GM18502 (cell line): ENCODE data around the gene NLRC5.
"Not testable (repeated sequence)": the region's sequence is repeated elsewhere in the genome, so short reads cannot be mapped to it uniquely, and the experiment has no call there.

Experiments
- ATAC-seq: cut with Tn5 transposase; IDR thresholded peaks from one replicate; pipeline ENCODE4 v1.9.1; 2021; ENCODE audit warnings: mild to moderate bottlenecking; ENCODE audit not compliant: unreplicated experiment, poor library complexity

NLRC5 gene

DNA sequence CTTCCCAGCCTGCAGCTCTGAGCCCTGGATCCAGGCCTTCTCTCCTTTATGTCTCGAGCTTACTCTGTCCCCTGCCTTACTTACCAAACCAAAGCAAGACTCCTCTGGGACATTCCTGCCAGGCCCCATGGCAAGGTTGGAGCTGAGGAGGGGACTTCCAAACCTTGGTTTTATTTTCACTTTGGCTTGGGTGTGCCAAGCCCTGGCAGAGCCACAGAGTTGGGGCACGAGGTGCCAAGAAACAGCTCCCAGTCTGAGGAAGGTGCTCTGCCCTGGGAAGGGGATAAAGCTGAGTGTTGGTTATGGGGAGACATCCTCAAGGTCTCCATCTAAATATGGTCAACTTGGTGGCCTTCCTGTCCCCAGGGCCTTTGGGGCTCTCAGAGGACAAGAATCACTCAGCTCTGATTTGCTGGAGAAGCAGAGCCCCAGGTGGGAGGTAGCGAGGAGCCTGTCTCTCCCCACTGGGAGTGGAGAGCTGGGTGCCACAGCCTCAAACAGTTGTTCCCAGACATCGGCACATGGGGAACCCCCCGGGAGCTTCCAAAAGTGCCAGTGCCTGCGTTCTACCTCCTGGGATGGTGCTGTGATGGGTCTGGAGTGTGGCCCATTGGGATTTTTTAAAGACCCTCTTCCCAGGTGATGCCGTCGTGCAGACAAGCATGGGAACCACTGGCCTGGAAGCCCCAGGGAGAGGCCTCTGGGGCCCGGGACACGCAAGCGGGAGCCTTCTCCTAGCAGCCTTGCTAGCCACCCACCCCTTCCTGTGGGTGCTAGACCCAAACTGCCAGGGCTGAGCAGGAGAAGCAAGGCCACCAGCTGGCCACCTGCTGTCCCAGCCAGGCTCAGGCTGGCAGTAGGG, 10.3 kb downstream of the NLRC5 start:
- peak; percentile 41 for ATAC-seq

DNA sequence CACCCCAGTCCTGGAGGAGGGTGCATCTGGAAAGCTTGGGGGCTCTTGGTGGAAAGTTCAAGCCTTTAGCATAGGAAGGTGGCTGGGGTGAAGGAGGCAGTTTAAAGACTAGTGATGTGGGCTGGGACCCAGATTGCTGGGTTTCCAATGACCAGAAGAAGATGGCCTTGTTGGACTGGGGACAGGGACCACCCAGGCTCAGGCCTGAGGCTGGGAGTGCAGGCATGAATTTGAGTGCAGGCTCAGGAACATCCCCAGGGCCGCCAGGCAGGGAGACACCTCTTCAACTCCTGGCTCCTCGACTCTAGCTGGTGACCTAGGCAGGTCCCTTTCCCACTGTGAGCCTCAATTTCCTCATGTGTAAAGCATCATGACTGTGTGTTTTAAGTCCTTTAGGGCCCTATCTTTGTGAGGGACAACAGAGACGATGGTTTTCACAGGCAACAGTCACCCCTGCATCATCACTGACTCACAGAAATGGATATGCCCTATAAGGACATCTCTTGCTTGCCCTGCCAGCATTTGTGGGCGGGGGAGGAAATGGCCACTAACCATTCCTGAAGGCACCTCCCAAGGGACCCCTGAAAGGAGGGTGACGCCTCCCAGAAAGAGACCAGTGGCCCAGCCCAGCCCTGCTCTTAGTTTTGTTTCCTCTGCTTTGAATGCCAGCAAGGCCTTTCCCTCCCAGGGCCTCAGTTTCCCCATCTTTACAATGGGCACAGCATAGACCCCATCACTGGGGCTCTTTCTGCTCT, 11.1 kb downstream of the NLRC5 start:
- peak; percentile 51 for ATAC-seq

DNA sequence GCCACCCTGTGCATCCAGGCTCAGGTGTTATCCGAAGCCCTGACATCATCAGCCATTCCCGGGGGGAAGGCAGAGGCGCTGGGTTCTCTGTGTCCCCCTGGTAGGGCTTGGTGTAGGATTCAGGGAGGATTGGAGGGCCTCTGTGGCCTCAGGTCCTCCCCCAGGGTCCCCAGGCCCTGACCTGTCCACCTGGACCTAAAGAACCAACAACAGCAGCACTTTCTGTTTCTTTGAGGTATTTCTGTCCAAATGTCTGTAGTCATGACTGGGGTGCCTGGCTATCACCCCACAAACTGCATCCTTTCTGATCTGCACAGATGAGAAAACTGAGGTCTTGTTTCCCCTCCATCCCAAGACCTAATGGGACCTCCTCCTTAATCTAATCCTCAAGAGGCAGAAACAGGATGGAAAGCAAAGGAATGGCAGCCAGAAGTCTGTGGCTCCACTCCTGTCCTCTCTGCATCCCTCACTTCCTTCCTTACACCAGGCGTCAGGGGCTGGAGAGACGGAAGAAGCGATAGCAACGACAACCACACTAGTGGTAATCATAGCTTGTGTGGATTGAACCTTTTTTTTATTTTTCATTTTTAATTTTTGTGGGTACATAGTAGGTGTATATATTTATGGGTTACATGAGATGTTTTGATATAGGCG, 11.8 kb downstream of the NLRC5 start:
- ATAC-seq = no peak

DNA sequence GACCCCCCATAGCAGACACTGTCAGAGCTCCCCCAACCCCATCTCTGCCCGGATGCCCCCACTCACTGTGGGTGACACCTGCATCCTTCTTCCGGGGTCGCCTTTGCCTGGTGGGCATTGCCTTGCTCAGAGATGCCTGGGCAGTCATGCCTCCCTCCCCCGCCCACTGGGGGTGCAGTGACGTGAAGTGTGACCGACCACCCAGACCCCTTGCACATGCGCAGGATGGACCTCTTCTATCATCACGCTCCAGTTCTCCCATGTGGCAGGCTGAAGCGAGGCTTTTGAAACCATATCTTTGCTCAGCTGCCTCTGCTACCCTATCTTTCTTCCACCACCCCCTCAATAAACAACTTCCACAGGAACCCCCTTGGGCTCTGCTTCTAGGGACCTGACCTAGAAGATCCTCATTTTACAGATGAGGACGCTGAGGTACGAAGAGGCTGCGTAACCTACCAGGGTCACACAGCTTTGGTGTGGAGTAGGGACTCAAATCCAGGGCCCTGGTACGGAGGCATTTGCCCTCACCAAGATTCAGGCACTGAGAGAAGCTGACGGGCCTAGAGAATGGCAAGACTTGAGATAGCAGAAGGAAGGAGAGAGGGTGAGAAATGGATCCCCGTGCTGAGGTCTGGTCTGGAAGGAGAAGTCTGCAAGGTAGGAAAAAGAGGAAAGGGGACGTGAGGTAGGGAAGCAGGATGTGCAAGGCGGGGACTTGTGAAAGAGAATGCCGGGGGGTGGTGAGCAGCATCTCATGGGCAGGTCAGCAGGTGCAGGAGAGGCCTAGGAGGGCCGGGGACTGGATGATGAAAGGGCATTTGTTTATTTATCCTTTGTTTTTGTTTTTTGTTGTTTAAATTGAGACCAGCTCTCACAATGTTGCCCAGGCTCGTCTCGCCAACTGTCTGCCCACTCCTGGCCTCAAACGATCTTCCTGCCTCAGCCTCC, 14.4 kb downstream of the NLRC5 start:
- ATAC-seq = no peak

DNA sequence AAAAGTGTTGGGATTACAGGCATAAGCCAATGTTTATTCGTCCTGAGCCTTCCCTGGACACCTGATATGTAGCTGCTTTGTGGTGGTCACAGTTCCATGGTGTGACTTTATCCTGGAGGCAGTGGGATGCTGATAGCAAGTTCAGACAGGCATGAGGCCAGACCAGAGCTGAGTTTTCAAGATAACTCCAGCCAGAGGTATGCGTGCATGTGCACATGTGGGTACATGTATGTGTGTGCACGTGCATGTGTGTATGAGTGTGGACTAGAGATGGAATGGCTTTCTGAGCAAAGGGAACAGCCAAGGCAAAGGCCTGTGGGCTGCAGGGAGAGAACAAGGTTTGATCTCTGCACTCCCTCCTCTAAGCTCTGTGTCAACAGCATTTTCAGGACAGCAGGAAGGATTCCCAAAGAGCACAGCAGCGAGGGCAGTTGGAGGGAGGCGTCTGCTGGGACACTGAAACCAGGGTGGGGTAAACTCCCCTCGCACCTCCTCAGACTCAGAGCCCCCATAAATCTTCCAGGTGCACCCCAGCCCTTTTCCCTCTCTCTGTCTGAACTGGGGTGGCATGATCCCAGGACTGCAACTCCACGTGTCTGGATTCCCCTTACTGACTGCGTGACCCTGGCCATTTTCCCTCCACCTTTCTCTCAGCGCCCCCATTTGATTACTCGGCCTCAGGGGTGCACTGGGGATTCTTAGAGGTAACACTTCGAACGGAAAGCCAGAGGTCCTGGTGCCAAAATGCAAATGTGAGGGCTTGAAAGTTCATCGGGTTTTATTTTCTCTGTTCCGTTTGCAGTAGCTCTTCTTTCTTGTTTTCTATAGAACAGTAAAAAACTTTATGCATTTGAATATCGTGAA, 15.3 kb downstream of the NLRC5 start:
- ATAC-seq = no peak

DNA sequence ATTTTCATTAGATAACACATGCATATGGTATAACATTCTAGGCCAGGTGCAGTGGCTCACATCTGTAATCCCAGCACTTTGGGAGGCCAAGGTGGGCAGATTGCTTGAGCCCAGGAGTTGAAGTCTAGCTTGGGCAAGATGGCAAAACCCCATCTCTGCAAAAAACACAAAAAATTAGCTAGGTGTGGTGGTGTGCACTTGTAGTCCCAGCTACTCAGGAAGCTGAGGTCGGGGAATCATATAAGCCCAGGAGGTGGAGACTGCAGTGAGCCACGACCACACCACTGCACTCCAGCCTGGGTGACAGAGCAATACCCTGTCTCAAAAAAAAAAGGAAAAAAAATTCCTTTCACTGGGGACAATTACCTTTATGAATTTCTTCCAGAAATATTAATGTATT, 16.2 kb downstream of the NLRC5 start:
- ATAC-seq = not testable (repeated sequence)

DNA sequence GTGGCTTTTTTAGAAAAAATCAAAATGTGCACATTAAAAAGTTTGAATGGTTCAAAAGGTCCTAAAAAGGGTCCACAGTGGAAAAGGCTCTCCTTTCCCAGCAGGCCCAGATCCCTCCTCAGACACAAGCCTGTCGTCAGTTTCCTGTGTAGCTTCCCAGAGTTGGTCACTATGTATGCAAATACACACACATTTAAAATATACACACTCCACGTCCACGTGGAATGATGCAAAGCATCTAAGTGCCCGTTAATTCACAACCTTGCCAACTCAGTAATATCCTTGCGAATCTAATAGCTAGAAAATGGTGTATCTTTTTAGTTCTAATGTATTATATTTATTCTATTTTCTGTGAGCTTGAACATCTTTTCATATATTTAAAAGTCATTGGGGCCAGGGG, 17.7 kb downstream of the NLRC5 start:
- no peak for ATAC-seq

DNA sequence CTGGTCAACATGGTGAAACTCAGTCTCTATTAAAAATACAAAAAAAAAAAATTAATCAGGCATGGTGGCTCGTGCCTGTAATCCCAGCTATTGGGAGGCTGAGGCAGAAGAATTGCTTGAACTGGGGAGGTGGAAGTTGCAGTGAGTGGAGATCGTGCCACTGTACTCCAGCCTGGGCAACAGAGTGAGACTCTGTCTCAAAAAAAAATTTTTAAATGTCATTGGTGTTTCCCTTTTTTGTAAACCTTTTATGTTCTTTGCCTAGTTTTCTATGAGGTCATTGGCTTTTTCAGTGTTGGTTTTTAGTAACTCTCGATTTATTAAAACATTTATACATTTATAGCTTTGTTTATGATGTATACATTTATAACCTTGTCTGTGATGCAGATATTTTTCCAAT, 18.2 kb downstream of the NLRC5 start:
- ATAC-seq = no peak

DNA sequence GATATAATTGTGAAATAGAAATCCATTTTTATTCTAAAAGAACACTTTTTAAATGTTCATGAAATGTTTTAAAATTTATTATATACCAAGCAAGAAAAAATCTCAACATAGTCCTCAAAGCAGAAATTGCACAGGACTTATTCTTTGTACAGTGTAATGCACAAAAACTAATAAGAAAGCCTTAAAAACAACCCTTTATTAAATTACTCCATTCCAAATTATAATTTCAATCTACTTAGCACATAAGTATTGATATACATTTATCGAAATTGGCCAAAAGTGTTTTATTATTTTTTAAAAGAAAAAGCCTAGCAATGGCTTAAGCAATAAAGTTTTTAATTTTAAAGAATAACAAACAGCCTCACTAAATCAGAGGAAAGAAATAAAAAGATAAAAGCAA, 19.1 kb downstream of the NLRC5 start:
- no peak for ATAC-seq

DNA sequence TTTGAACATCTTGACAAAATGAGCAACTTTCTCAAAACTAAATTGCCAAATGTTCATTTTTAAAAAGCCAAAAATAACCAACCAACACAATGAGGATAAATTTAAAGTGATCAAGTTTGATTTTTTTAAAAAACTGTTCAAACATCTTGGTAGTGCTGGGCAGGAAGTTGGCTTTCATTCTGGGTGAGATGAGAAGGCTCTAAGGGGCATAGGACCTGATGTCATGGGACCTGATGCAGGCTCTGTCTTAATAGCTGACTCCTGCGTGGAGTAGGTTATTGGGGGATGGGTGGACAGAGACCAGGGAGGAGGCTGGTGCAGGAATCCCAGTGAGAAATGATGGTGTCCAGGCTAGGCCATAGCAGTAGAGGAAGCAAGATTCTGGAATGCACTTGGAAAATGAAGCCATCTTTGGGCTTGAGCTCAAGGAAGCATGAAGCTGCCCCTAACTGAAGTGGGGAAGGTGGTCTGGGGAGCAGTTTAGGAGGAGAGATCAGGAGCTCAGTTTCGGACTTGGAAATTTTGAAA, 20.4 kb downstream of the NLRC5 start:
- no peak for ATAC-seq

DNA sequence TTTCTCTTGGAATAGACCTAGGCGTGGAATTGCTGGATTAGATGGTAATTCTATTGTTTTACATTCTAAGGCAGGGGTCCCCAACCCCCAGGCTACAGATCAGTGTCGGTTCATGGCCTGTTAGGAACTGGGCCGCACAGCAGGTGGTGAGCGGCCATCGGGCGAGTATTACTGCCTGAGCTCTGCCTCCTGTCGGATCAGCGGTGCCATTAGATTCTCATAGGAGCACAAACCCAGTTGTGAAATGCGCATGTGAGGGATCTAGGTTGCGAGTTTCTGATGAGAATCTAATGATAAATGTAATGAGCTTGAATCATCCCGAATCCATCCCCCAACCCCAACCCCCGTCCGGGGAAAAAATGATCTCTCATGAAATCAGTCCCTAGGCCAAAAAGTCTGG, 23.0 kb downstream of the NLRC5 start:
- no peak for ATAC-seq

DNA sequence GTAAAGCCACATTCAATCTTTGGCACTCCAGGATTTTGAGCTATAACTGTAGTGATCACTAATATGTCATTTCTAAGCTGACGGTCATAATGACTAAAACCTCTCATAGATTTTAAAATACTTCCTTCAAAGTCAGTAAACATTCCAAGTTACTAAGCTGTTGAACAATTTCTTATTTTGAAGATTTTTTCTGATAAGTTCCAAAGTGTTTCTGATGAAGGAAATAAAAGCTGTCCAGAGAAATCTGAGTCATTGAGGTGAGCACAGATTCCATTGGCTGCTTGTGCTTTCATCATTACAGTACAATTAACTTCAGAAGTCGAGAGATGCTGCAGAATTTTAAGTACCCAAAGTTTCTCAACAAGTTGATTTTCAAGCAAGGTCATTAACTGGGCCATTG, 23.9 kb downstream of the NLRC5 start:
- ATAC-seq = no peak

DNA sequence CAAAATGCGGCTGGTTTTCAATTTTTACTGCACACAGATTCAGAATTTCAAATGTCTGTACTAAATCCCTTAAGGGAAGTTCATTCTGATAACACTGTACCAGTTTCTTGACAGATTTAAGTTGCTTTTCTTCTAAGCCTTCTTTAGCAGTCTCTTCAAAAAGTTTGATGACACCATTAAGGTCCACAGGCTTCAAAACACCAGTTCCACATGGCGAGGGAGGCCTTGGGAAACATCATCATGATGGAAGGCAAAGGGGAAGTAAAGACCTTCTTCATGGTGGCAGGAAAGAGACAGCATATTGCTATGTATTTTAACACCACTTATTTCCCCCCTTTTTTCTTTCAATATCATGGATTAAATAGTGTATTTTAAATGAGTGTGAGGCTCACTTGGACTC, 24.5 kb downstream of the NLRC5 start:
- ATAC-seq = no peak

DNA sequence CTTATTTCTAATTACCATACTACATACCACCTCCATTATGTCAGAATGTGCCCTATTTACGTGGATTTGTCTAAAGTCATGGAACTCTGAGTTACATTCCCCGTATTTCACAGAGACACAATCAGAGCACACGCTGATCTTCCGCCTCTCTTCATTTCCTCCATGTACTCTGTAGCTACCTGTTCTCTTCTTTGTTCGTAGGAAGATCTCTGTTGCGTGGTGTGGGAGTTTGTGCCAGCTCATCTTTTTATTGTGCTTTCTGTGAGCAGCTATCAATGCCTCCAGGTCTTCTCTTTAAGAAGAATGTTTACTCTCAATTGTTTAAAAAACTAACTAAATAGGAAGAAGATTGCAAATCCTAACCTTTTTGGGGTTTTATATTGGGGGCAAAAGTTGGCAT, 26.9 kb downstream of the NLRC5 start:
- ATAC-seq = no peak

DNA sequence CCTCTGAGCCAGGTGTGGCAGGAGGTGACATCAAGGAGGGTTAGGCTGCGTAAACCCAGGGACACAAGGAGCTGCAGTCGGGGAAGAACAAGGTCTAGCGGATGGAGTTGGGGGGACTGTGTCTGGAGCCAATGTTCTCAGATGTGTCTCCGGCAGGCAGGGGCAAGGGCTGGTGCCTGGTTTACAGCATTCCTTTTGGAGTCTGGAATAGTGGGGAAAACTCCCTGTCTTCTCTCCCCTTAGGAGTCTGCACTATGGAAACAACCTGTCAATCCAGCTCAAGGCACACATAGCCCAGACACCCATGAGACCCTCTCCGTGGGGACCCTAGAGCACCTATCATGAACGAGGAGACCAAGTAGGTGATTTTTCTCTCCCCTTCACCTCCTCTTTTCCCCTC, 27.5 kb downstream of the NLRC5 start:
- ATAC-seq = no peak

DNA sequence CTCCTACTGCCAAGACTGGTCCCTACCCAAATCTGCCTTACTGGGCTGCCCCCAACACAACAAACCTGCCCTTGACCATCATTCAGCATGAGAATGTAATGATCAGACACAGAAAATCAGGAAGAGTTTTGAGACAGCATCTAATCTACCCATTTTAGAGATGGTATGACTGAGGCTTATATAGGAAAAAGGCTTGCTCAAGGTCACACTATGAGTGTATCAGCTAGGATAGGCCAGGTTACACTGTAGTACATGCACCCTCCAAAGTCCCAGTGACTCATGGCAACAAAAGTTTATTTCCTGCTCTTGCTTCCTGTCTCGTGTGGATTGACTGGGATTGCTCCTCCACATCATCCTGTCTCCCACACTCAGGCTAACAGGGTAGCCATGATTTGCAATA, 27.9 kb downstream of the NLRC5 start:
- no peak for ATAC-seq

DNA sequence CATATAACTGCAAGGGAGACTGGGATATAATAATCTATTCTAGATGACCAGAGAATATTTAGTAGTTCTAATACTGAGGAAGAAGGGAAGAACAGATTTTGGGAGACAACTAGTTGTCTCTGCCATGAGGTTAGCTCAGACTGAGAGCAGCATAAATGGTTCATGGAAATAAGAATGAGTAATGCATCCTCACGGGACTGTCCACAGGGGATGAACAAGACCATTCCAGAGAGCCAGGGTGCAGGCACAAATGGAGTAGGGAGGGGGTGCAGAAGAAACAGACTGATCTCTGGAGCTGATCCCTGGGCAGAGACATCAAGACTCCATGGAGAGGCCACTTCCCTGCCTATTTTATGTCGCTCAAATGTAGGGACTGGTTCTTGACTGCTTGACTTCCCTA, 30.4 kb downstream of the NLRC5 start:
- ATAC-seq = no peak

DNA sequence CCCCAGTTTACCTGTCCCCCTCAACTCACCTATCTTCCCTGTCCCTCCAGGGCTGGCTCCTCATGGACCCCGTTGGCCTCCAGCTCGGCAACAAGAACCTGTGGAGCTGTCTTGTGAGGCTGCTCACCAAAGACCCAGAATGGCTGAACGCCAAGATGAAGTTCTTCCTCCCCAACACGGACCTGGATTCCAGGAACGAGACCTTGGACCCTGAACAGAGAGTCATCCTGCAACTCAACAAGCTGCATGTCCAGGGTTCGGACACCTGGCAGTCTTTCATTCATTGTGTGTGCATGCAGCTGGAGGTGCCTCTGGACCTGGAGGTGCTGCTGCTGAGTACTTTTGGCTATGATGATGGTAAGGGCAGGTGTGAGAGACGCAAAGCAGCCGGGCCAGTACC, 31.3 kb downstream of the NLRC5 start:
- no peak for ATAC-seq

DNA sequence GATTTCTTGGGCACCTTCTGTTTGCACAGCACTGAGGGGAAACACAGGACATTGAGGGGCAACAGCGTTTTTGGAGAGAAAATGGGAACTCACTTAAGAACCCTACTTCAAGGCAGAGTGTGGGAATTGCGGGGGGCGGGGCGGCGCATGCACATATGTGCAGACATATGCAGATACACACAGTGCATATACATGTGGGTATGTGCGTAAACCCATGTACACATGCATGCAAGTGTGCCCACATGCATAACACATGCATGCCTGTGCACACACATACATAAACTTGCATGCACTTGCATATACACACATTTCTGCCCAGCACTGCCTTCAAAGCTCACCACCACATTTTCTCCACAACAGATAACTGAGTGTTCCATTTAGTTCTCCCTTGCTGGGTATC, 32.4 kb downstream of the NLRC5 start:
- no peak for ATAC-seq
